ENCODE data around the gene SLC13A2.

DNA sequence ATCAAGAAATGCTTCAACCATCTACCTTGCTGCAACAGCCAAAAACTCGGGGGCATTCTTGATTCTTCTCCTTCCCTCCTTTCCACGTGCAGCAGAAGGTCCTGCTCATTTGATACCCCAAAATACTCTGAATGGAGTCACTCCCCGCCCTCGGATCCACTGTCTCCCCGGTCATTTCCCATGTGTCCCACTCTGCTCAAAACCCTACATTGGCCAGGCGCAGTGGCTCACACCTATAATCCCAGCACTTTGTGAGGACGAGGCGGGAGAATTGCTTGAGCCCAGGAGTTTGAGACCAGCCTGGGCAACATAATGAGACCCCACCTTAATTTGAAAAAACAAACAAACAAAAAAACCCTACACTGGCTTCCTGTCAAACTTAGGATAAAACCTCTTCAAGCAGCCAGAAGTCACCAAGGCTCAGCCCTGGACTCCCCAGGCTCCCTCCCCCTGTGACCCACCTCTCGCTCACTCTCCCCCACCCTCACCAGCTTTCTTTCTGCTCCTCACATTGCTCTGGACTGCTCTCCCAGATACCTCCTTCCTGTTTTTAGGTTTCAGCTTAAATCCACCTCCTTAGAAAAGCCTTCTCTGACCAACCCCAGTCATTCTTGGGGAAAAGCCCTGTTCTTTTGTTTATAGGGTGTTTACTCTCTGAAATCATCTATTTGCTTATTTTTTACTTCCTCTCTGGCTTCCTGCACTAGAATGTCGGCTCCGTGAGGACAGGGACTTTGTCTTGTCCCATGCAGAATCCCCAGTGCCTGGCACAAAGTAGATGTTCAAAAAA is 2.8 kb downstream of the SLC13A2 start:
- TF ChIP-seq EP300 (IDR thresholded peaks at IDR 0.05) (no peak), POLR2A (IDR thresholded peaks at IDR 0.05) (no peak)

All from sigmoid colon (tissue), 4 donors.